HG03342 (cell line): ENCODE measurements around the gene DMRT1.
"Not testable (repeated sequence)": the region's sequence is repeated elsewhere in the genome, so short reads cannot be mapped to it uniquely, and the experiment has no call there.

Source experiments
- ATAC-seq: cut with Tn5 transposase; IDR thresholded peaks from one replicate; pipeline ENCODE4 v1.9.1; 2021; ENCODE audit warnings: mild to moderate bottlenecking, moderate library complexity; ENCODE audit not compliant: unreplicated experiment

The DMRT1 gene

DNA sequence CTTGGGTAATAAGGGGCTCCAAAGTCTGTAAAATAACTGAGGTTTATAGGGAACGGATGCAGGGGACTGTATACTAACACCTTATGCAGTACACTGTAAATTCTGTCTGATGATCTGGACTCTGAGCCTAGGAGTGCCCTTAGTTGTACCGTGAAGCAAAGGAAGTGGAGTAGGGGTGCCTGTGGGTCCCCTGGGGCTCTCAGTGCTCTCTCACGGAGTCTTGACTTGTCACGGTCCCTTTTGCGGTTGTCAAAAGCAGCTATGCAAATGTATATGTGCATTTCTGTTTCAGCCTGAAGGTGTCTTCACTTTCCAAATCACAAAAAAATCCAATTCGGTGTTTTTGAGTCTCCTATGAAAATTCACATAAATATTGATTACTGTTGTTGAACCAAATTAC is 17.8 kb downstream of the DMRT1 start:
- peak; percentile 100 for ATAC-seq

DNA sequence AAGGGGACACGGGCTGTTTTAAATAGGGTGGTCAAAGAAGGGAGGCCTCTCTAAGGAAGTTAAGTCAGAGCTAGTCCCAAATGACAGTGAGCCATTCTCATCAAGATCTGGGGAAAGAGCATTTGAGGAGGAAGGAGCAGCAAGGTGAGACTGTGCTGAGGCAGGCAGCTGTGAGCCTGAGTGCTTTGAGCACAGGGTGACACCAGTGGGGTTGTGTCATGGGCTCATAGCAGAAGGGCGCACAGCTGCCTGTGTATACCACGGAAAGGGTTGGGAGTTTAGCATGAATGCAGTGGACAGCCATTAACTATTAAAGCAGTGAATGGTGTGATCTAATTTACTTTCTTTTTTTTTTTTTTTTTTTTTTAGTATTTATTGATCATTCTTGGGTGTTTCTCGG is 19.2 kb downstream of the DMRT1 start:
- no peak for ATAC-seq

GRCh38 chr9:861525-861924 is 20.0 kb downstream of the DMRT1 start:
- ATAC-seq = not testable (repeated sequence)

GRCh38 chr9:875119-875962 is 33.8 kb downstream of the DMRT1 start:
- no peak for ATAC-seq

GRCh38 chr9:876425-876824 is 34.9 kb downstream of the DMRT1 start:
- ATAC-seq = no peak

- no peak for ATAC-seq
Measured at GRCh38 chr9:878239-878638, 36.7 kb downstream of the DMRT1 start.

- ATAC-seq = no peak
Measured at GRCh38 chr9:880725-881124, 39.2 kb downstream of the DMRT1 start.

DNA sequence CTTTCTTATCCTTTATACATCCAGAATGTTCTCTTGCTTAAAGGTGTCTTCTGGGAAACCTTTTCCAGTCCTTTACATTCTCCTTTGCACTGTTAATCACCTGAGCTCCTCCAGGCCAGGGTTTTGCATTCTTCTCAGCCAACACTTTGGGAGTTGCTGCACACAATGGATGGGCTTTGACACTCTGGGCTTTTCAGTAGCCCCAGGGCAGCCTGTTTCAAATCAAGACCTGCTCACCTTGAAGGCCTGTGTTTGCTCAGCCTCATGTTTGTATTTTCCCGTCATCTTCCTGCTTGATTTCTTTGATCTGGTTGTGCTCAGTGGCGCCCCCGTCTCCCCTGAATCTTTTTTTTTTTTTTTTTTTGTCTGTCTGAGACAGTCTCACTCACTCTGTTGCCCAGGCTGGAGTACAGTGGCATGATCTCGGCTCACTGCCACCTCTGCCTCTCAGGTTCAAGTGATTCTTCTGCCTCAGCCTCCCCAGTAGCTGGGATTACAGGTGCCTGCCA is 41.0 kb downstream of the DMRT1 start:
- no peak for ATAC-seq

- no peak for ATAC-seq
Measured at GRCh38 chr9:883011-883410, 41.5 kb downstream of the DMRT1 start.

DNA sequence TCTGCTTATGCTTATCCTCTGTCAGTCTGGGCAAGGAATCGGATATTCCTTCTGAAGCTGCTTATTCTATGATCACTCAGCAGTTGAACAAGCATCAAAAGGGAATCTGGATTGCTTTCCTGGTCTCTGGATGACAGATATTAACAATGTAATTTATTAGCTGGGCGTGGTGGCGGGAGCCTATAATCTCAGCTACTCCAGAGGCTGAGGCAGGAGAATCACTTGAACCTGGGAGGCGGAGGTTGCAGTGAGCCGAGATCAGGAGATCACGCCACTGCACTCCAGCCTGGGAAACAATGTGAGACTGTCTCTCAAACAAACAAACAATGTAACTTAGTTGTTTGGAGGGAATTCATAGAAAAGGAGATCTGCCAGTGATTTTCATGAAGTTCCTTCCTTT is 45.4 kb downstream of the DMRT1 start:
- ATAC-seq = no peak

GRCh38 chr9:892123-892522 is 50.6 kb downstream of the DMRT1 start:
- ATAC-seq = no peak

GRCh38 chr9:893115-893514 is 51.6 kb downstream of the DMRT1 start:
- no peak for ATAC-seq

GRCh38 chr9:893843-894420 is 52.4 kb downstream of the DMRT1 start:
- ATAC-seq = peak; percentile 99

DNA sequence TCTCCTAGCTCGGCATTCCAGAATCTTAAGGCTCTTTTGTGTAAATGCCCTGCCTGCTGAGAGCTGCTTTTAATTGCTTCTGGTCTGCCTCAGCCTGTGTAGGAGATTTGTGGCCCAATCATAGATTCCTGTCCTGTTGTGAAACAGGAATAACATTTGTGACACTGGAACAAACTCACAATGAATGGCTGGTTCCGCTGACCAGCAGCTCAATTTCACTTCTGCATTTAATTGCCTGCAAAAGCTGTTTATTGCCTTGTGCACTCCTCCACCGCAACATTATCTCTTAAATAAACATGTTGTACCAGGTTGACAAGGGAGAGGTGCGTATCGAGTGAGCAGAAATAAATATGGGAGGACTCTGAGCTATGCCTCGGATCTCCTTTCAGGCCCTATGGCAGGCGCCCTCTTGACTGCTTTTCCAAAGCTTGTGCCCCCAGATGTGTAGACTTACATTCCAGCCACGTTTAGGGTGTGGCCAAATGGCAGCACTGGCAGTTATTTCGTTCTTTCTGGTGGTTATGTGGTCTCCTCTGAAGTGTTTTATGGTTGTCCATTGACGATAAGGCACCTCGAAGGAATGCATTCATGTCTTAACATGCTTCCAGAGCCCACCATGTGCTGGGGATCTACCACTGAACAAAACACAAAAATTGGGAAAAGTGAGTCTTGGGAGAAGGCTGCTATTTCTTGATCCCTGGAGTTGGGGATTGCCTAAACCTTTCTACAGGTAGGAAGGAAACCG is 58.1 kb downstream of the DMRT1 start:
- ATAC-seq = peak; percentile 53

DNA sequence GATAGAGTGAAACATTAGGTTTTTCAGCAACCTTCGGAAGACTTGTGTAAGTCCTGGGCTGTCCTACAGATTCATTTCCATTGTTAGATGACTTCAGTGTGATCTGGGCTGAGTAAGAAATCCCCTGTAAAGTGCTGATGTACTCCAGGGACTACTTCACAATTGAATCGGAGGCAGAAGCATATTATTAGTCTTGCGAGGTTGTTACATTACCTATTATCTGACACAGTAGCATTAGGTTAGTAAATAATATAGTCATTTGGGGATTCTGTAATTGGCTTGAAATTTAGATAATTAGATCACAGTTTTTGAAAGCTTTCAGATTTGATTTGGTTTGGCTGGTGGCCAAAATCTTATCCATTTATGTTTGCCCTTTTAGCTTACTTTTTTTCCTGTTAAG is 62.4 kb downstream of the DMRT1 start:
- ATAC-seq = no peak

- ATAC-seq = no peak
Measured at GRCh38 chr9:905906-906305, 64.4 kb downstream of the DMRT1 start.

DNA sequence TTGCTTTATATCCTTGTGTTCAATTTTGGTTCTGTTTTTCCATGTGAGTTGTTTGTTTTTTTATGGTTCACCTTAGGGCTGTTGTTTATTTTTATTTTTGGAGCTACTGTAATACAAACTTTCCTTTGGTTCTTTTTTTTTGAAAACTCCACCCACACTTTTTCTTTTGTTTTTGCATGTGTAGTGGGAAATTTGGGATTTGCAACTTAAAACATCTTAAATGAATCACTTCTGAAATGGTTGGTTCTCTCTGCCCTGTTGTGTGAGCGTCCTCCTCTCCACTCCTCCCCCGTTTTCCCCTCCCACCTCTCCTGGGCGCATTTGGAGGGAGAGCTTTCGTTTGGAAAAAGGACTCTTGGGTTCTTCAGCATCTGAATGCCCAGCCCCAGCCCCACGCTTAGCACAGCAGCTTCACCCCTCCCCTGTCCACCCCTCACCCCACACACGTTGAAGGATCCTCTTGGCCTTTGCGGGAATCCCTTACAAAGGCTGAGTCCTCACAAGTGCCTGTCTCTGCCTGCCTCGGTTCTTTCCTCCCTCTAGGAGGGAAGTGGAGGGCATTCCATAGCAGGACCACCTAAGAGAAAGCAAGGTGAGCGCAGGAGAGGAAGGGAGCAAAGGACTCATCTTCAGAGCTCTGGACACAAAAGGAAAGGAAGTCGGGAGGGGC is 67.2 kb downstream of the DMRT1 start:
- ATAC-seq = no peak

GRCh38 chr9:911005-911404 is 69.5 kb downstream of the DMRT1 start:
- ATAC-seq = no peak

DNA sequence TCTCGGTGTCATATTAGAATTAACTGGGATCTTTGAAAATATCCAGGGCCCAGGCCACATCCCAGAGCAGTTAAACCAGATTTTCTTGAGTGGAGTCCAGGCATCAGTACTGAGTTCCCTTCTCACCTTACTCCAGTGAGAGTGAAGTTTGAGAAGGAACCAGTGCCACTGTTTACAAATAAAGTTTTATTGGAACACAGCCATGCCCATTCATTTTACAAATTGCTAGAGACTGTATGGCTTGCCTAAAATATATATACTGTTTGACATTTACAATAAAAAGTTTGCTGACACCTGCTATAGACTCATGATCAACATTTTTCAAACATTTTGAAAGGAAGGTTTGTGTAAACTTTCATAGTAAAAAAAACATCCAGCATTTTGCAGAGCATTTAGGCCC is 71.3 kb downstream of the DMRT1 start:
- no peak for ATAC-seq

- ATAC-seq = not testable (repeated sequence)
Measured at GRCh38 chr9:913526-913925, 72.0 kb downstream of the DMRT1 start.

GRCh38 chr9:917730-918129 is 76.2 kb downstream of the DMRT1 start:
- ATAC-seq = no peak
